MM.1S (cell line): ENCODE results near the gene BBIP1.
A peak's percentile ranks its signal among the peaks of the same experiment; 100 is the strongest.
"Not testable (repeated sequence)": the region's sequence is repeated elsewhere in the genome, so short reads cannot be mapped to it uniquely, and the experiment has no call there.

Source experiments
- DNase-seq: peaks from one replicate; pipeline ENCODE4 v3.0.0-alpha.2; 2015
- H2AFZ ChIP-seq: fragments of 300-600 bp; sonication (generic); 2 replicates; pipeline ENCODE4 v1.6.0; 2016; ENCODE audit warnings: antibody characterized with exemption, low read length
- H3F3A ChIP-seq: fragments of 300-600 bp; sonication (generic); 2 replicates; pipeline ENCODE4 v1.6.1; 2016; ENCODE audit warnings: mild to moderate bottlenecking, antibody characterized with exemption, low read length, moderate library complexity, mixed read lengths; ENCODE audit not compliant: insufficient read depth
- H3K27ac ChIP-seq: fragments of 300-600 bp; sonication (generic); 2 replicates; pipeline ENCODE4 v1.5.1; 2016; ENCODE audit warnings: mild to moderate bottlenecking, low read length
- H3K27me3 ChIP-seq: fragments of 300-600 bp; sonication (generic); replicated peaks from 2 replicates; pipeline ENCODE4 v1.6.0; 2016; ENCODE audit warnings: low read length; ENCODE audit not compliant: insufficient read depth
- H3K36me3 ChIP-seq: fragments of 300-600 bp; sonication (generic); replicated peaks from 2 replicates; pipeline ENCODE4 v1.6.1; 2016; ENCODE audit warnings: mild to moderate bottlenecking, low read length, mixed read lengths; ENCODE audit not compliant: insufficient read depth
- H3K4me1 ChIP-seq: fragments of 300-600 bp; sonication (generic); 2 replicates; pipeline ENCODE4 v1.6.1; 2016; ENCODE audit warnings: low read length, mixed read lengths
- H3K4me2 ChIP-seq: fragments of 300-600 bp; sonication (generic); 2 replicates; pipeline ENCODE4 v1.6.0; 2016; ENCODE audit warnings: low read depth, low read length
- H3K4me3 ChIP-seq: fragments of 300-600 bp; sonication (generic); 2 replicates; pipeline ENCODE4 v1.5.1; 2016; ENCODE audit warnings: low read length, mixed read lengths
- H3K79me2 ChIP-seq: fragments of 300-600 bp; sonication (generic); 2 replicates; pipeline ENCODE4 v1.6.1; 2016; ENCODE audit warnings: mixed run types, low read length, mixed read lengths
- H3K9ac ChIP-seq: fragments of 300-600 bp; sonication (generic); 2 replicates; pipeline ENCODE4 v1.6.1; 2016; ENCODE audit warnings: low read length, mixed read lengths
- H3K9me2 ChIP-seq: fragments of 300-600 bp; sonication (generic); replicated peaks from 2 replicates; pipeline ENCODE4 v1.6.1; 2016; ENCODE audit warnings: mild to moderate bottlenecking, low read length, mixed read lengths; ENCODE audit not compliant: insufficient read depth
- H3K9me3 ChIP-seq: fragments of 300-600 bp; sonication (generic); replicated peaks from 2 replicates; pipeline ENCODE4 v1.6.1; 2016; ENCODE audit warnings: mild to moderate bottlenecking, low read length, mixed read lengths; ENCODE audit not compliant: insufficient read depth
- H4K20me1 ChIP-seq: fragments of 300-600 bp; sonication (generic); 2 replicates; pipeline ENCODE4 v1.6.1; 2016; ENCODE audit warnings: mild to moderate bottlenecking, low read length, moderate library complexity, mixed read lengths; ENCODE audit not compliant: insufficient read depth
- EZH2 ChIP-seq: fragments of 300-600 bp; sonication (generic); optimal IDR thresholded peaks from 2 replicates; pipeline ENCODE3; 2017; ENCODE audit warnings: low read depth, mild to moderate bottlenecking, antibody characterized with exemption, low read length, mixed read lengths
- EZH2phosphoT487 ChIP-seq: fragments of 300-600 bp; sonication (generic); IDR thresholded peaks from 2 replicates; pipeline ENCODE4 v1.6.1; 2018; ENCODE audit warnings: antibody characterized with exemption, low read length
- TF ChIP-seq, protein P1 (sequence below): fragments of 300-600 bp; sonication (generic); IDR thresholded peaks from 2 replicates; pipeline ENCODE4 v1.5.1; 2016; ENCODE audit warnings: antibody characterized with exemption, low read length, mixed read lengths

BBIP1 gene

GRCh38 chr10:110919349-110919931 lies 460 bp upstream of the BBIP1 start, which contains the start of gene SHOC2:
SHOC2 (plus strand) TSS chr10:110919604; CDS start chr10:110964359, 44,755 bp downstream.
- H3K4me3 ChIP-seq = peak within 1 kb of the TSS; percentile 97
- H4K20me1 ChIP-seq = peaks cover 2% of the 10 kb centered on the region; the same call in 1 of the 2 replicates
- peak within 1 kb of the TSS; percentile 98 for H3K27ac ChIP-seq
- H3F3A ChIP-seq = peaks cover 29% of the 10 kb centered on the region
- H3K9me3 ChIP-seq = no peaks in the 10 kb centered on the region
- TF ChIP-seq, protein P1, sequence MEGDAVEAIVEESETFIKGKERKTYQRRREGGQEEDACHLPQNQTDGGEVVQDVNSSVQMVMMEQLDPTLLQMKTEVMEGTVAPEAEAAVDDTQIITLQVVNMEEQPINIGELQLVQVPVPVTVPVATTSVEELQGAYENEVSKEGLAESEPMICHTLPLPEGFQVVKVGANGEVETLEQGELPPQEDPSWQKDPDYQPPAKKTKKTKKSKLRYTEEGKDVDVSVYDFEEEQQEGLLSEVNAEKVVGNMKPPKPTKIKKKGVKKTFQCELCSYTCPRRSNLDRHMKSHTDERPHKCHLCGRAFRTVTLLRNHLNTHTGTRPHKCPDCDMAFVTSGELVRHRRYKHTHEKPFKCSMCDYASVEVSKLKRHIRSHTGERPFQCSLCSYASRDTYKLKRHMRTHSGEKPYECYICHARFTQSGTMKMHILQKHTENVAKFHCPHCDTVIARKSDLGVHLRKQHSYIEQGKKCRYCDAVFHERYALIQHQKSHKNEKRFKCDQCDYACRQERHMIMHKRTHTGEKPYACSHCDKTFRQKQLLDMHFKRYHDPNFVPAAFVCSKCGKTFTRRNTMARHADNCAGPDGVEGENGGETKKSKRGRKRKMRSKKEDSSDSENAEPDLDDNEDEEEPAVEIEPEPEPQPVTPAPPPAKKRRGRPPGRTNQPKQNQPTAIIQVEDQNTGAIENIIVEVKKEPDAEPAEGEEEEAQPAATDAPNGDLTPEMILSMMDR = peak; percentile 14; the same call in 1 of the 2 replicates
- no peak for TF ChIP-seq EZH2phosphoT487
- H3K27me3 ChIP-seq = no peaks in the 10 kb centered on the region
- H2AFZ ChIP-seq = peak within 1 kb of the TSS; percentile 80
- peak within 1 kb of the TSS; percentile 93 for H3K9ac ChIP-seq
- H3K36me3 ChIP-seq = no peaks in the 10 kb centered on the region
- peak within 1 kb of the TSS; percentile 81 for H3K4me2 ChIP-seq
- DNase-seq = peak; percentile 70
- peaks cover 14% of the 10 kb centered on the region for H3K4me1 ChIP-seq
- no peaks in the 10 kb centered on the region for H3K9me2 ChIP-seq
- peaks cover 64% of the 10 kb centered on the region for H3K79me2 ChIP-seq

- peaks cover 52% of the 10 kb centered on the region for H3K79me2 ChIP-seq
- H3K4me3 ChIP-seq = peak overlapping the region; percentile 93
- H3K27ac ChIP-seq = peak overlapping the region; percentile 98
- H2AFZ ChIP-seq = peak overlapping the region; percentile 80
- peaks cover 2% of the 10 kb centered on the region; the same call in 1 of the 2 replicates for H4K20me1 ChIP-seq
- no peaks in the 10 kb centered on the region for H3K36me3 ChIP-seq
- H3K4me1 ChIP-seq = peaks cover 4% of the 10 kb centered on the region; the same call in 1 of the 2 replicates
- DNase-seq = peak; percentile 96
- peaks cover 24% of the 10 kb centered on the region for H3F3A ChIP-seq
- peak overlapping the region; percentile 81 for H3K4me2 ChIP-seq
- no peaks in the 10 kb centered on the region for H3K9me2 ChIP-seq
- H3K27me3 ChIP-seq = no peaks in the 10 kb centered on the region
- TF ChIP-seq, protein P1 = no peak
- TF ChIP-seq EZH2 (no peak), EZH2phosphoT487 (no peak)
- no peaks in the 10 kb centered on the region for H3K9me3 ChIP-seq
- peak overlapping the region; percentile 93; the same call in 1 of the 2 replicates for H3K9ac ChIP-seq
Observed at GRCh38 chr10:110918269-110918642, 724 bp downstream of the BBIP1 start.

DNA sequence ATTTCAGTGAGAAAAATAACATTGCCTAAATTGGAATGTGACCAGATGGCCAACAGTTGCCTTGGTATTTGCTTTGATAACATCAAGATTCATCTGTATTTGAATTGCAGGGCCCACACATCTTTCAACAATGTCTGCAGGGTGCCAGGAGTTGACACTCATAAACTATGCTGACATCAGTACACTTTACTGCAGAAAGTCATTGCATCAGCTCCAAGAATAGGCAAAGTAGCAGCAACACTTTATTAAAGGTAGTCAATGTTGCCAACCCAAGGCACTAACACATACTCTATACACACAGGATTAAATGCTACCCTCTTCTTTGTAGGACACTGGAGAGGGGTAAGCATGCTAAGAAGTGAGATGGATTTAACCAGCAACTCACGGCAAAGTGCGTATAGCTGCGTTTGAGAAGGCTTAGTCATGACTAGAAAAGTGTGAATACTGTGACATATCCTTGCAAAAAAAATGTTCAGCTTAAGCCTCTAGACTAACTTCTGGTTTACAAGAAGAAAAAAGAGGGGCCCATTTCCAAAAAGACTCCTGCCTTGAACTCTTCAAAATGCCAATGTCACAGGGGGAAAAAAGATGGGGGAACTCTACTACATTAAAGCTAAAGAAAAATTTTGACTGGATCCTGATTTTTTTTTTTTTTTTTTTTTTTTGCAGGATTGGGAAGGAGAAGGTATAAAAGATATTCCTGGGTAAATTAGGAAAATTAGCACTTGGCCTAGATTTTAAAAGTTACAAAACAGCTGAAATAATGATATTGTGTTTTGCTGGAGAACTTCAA lies 2.2 kb downstream of the BBIP1 start:
- H3K9me3 ChIP-seq = no peaks in the 10 kb centered on the region
- H3K9me2 ChIP-seq = no peaks in the 10 kb centered on the region
- peaks cover 24% of the 10 kb centered on the region for H3F3A ChIP-seq
- TF ChIP-seq EZH2phosphoT487 = no peak
- H3K9ac ChIP-seq = no peak overlapping the region
- no peak overlapping the region for H2AFZ ChIP-seq
- H3K27ac ChIP-seq = no peak overlapping the region
- peaks cover 4% of the 10 kb centered on the region; the same call in 1 of the 2 replicates for H3K4me1 ChIP-seq
- no peaks in the 10 kb centered on the region for H3K36me3 ChIP-seq
- no peak overlapping the region for H3K4me2 ChIP-seq
- DNase-seq = no peak
- no peaks in the 10 kb centered on the region for H3K27me3 ChIP-seq
- peaks cover 37% of the 10 kb centered on the region for H3K79me2 ChIP-seq
- H3K4me3 ChIP-seq = no peak overlapping the region
- H4K20me1 ChIP-seq = no peaks in the 10 kb centered on the region

DNA sequence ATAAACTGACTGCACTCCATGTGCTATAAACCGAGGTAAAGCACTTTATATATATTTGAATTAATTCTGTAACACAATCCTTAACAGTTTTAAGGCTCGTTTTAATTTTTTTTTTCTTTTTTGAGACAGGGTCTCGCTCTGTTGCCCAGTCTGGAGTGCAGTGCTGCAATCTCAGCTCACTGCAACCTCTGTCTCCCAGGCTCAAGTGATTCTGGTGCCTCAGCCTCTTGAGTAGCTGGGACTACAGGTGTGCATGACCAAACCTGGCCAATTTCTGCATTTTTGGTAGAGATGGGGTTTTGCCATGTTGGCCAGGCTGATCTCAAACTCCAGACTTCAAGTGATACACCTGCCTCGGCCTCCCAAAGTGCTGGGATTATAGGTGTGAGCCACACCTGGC lies 3.4 kb downstream of the BBIP1 start:
- H3K27ac ChIP-seq, H3K4me1 ChIP-seq, H4K20me1 ChIP-seq, H3K9ac ChIP-seq, H3K9me3 ChIP-seq, H3K36me3 ChIP-seq, H3K27me3 ChIP-seq, H3K4me2 ChIP-seq, H3K9me2 ChIP-seq, H3K4me3 ChIP-seq, H2AFZ ChIP-seq, DNase-seq: not testable (repeated sequence)
- peaks cover 19% of the 10 kb centered on the region for H3F3A ChIP-seq
- H3K79me2 ChIP-seq = peaks cover 26% of the 10 kb centered on the region
